Panc1 (cell line): ENCODE measurements around the gene SDS.

Source experiments
- POLR2AphosphoS5 ChIP-seq: IDR thresholded peaks from 2 replicates; pipeline ENCODE4 v1.6.1; 2012; ENCODE audit warnings: mild to moderate bottlenecking, low read depth, low read length, moderate library complexity
- REST ChIP-seq, 2 experiments: IDR thresholded peaks; 2 replicates each; pipeline ENCODE4 v1.6.1; 2011 to 2012; ENCODE audit warnings: low read depth in 2 of 2, control low read depth in 1 of 2, low read length in 1 of 2, mild to moderate bottlenecking in 1 of 2, moderate library complexity in 1 of 2; ENCODE audit not compliant: insufficient read depth in 1 of 2
- SIN3A ChIP-seq: IDR thresholded peaks from 2 replicates; pipeline ENCODE4 v1.6.1; 2012; ENCODE audit warnings: low read depth, mild to moderate bottlenecking, low read length, moderate library complexity, borderline replicate concordance; ENCODE audit not compliant: insufficient read depth
- TF ChIP-seq, protein P1 (sequence below): fragments of 450-650 bp; IDR thresholded peaks from 2 replicates; pipeline ENCODE4 v1.5.1; 2017; ENCODE audit warnings: mild to moderate bottlenecking

- no peak for TF ChIP-seq REST (IDR thresholded peaks at IDR 0.05; ENCODE audit: insufficient read depth in 1 of 2, low read depth in 2 of 2, low read length in 1 of 2)
- TF ChIP-seq, protein P1, sequence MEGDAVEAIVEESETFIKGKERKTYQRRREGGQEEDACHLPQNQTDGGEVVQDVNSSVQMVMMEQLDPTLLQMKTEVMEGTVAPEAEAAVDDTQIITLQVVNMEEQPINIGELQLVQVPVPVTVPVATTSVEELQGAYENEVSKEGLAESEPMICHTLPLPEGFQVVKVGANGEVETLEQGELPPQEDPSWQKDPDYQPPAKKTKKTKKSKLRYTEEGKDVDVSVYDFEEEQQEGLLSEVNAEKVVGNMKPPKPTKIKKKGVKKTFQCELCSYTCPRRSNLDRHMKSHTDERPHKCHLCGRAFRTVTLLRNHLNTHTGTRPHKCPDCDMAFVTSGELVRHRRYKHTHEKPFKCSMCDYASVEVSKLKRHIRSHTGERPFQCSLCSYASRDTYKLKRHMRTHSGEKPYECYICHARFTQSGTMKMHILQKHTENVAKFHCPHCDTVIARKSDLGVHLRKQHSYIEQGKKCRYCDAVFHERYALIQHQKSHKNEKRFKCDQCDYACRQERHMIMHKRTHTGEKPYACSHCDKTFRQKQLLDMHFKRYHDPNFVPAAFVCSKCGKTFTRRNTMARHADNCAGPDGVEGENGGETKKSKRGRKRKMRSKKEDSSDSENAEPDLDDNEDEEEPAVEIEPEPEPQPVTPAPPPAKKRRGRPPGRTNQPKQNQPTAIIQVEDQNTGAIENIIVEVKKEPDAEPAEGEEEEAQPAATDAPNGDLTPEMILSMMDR: no peak
- no peak for TF ChIP-seq POLR2AphosphoS5
- TF ChIP-seq SIN3A: no peak
Measured at GRCh38 chr12:113449839-113450238, 46.2 kb upstream of the SDS start.
